Left lung (tissue), 10 donors: Measurements from ENCODE around the gene PPM1E. TPM values are rescaled to one million over a fixed set of nuclear protein-coding genes. Genes with fewer than 3 reads are reported as not detected.

ENCODE experiments used
- ATAC-seq: fragments of 200-7000 bp; cut with Tn5 transposase; one replicate; pipeline ENCODE4 v1.9.1; 2020; ENCODE audit warnings: moderate library complexity
- DNase-seq, 4 donors: peaks; one replicate each; pipeline ENCODE4 v3.0.0-alpha.2; 2013 to 2020
- H3K27ac ChIP-seq, 2 donors: fragments of 200-600 bp; sonication (generic) in 1 of 2; one replicate each; pipeline versions ENCODE4 v1.5.0 to v1.8.0; 2020 to 2021
- H3K27me3 ChIP-seq, 2 donors: fragments of 200-600 bp; sonication (generic) in 1 of 2; one replicate each; pipeline versions ENCODE4 v1.5.0 to v1.8.0; 2020 to 2021
- H3K36me3 ChIP-seq, 2 donors: fragments of 200-600 bp; sonication (generic) in 1 of 2; one replicate each; pipeline versions ENCODE4 v1.5.0 to v1.8.0; 2020 to 2021
- H3K4me1 ChIP-seq, 2 donors: fragments of 200-600 bp; one replicate each; pipeline ENCODE4 v1.8.0; 2021
- H3K4me3 ChIP-seq, 2 donors: fragments of 200-600 bp; sonication (generic) in 1 of 2; one replicate each; pipeline versions ENCODE4 v1.5.0 to v1.8.0; 2020 to 2021; ENCODE audit warnings: mild to moderate bottlenecking in 1 of 2
- H3K9me3 ChIP-seq, 2 donors: fragments of 200-600 bp; sonication (generic) in 1 of 2; one replicate each; pipeline versions ENCODE4 v1.5.0 to v1.8.0; 2020 to 2021
- CTCF ChIP-seq, 2 donors: fragments of 200-600 bp; sonication (generic) in 1 of 2; IDR thresholded peaks; one replicate each; pipeline versions ENCODE4 v1.5.0 to v1.8.0; 2021; ENCODE audit warnings: antibody characterized with exemption in 2 of 2
- intact Hi-C, 2 donors: fragments of 100-400 bp; cut with DNase I; formaldehyde crosslinking; loops; one replicate each; pipeline versions ENCODE4 v1.11.2 to v1.14.2; 2022
- polyA plus RNA-seq, 6 donors: library from polyadenylated mRNA; unstranded; fragments of 120-200 nt; gene quantifications; one replicate each; pipeline ENCODE4 v1.2.1, GENCODE V29; 2013; ENCODE audit not compliant: insufficient read length in 6 of 6
- total RNA-seq, 2 donors: library from RNA; stranded (reverse); fragmentation: NEBNext Ultra II Directional; extraction: Animal tissue kit (Norgen Biotek cat#: 25700); gene quantifications; one replicate each; pipeline ENCODE4 v1.2.1, GENCODE V29; 2021
- donor health status: DM: no; HTN: yes; CAD: no.
- donor health status: DM: no; HTN: no; CAD: no.

The PPM1E gene
- total and polyA plus RNA-seq, 8 donors: 0.21 to 0.68 (median 0.40) TPM

- no peak for ATAC-seq
Observed at GRCh38 chr17:58889928-58890327, 134.3 kb downstream of the PPM1E start.

GRCh38 chr17:58899191-58899590, 143.5 kb downstream of the PPM1E start:
- Histone ChIP-seq H3K27ac (no peak overlapping the region), H3K4me1 (no peaks in the 10 kb centered on the region), H3K4me3 (no peak overlapping the region), H3K27me3 (no peaks in the 10 kb centered on the region), H3K9me3 (peaks cover 0 to 10% of the 10 kb centered on the region in 2 donors), H3K36me3 (no peaks in the 10 kb centered on the region)
- no peak for DNase-seq
- TF ChIP-seq CTCF (IDR thresholded peaks at IDR 0.05): no peak
- no peak for ATAC-seq
- intact Hi-C loops: no loop called here

More at GRCh38 chr17:58889928-58890327, 134.3 kb downstream of the PPM1E start:
- Histone ChIP-seq H3K9me3 (peaks cover 0 to 16% of the 10 kb centered on the region in 2 donors), H3K36me3 (no peaks in the 10 kb centered on the region), H3K27ac (no peak overlapping the region), H3K4me3 (no peak overlapping the region), H3K27me3 (peaks cover 0 to 3% of the 10 kb centered on the region in 2 donors), H3K4me1 (no peaks in the 10 kb centered on the region)
- no peak for DNase-seq
- intact Hi-C loops: no loop called here
- no peak for TF ChIP-seq CTCF (IDR thresholded peaks at IDR 0.05)

- peaks cover 0 to 8% of the 10 kb centered on the region in 2 donors for H3K9me3 ChIP-seq
- ATAC-seq (no peak), DNase-seq (no peak)
- no peak for TF ChIP-seq CTCF (IDR thresholded peaks at IDR 0.05)
- H3K27ac ChIP-seq: no peak overlapping the region
- no peaks in the 10 kb centered on the region for H3K36me3 ChIP-seq
- intact Hi-C loops: no loop called here
- H3K4me1 ChIP-seq: no peaks in the 10 kb centered on the region
- H3K4me3 ChIP-seq: no peak overlapping the region
- no peaks in the 10 kb centered on the region for H3K27me3 ChIP-seq
Observed at GRCh38 chr17:58902322-58902721, 146.7 kb downstream of the PPM1E start.

GRCh38 chr17:58911741-58912343, 156.2 kb downstream of the PPM1E start:
- peaks cover 0 to 24% of the 10 kb centered on the region in 2 donors for H3K9me3 ChIP-seq
- ATAC-seq (no peak), DNase-seq (no peak)
- no peaks in the 10 kb centered on the region for H3K27me3 ChIP-seq
- no peak overlapping the region for H3K4me3 ChIP-seq
- intact Hi-C loops: no loop called here
- H3K4me1 ChIP-seq: peaks cover 0 to 3% of the 10 kb centered on the region in 2 donors
- H3K36me3 ChIP-seq: no peaks in the 10 kb centered on the region
- no peak overlapping the region for H3K27ac ChIP-seq
- no peak for TF ChIP-seq CTCF (IDR thresholded peaks at IDR 0.05)

GRCh38 chr17:58913552-58913951, 157.9 kb downstream of the PPM1E start:
- ATAC-seq: no peak
- Histone ChIP-seq H3K4me1 (peaks cover 0 to 3% of the 10 kb centered on the region in 2 donors), H3K9me3 (peaks cover 0 to 24% of the 10 kb centered on the region in 2 donors), H3K27ac (no peak overlapping the region), H3K4me3 (no peak overlapping the region), H3K27me3 (peaks cover 0 to 5% of the 10 kb centered on the region in 2 donors), H3K36me3 (no peaks in the 10 kb centered on the region)
- no peak for DNase-seq
- TF ChIP-seq CTCF (IDR thresholded peaks at IDR 0.05): no peak
- intact Hi-C loops: no loop called here
